HG03378 (cell line): Measurements from ENCODE around the gene GLIS1.

Experiments
- ATAC-seq: cut with Tn5 transposase; IDR thresholded peaks from one replicate; pipeline ENCODE4 v1.9.1; 2021; ENCODE audit warnings: mild to moderate bottlenecking, moderate library complexity; ENCODE audit not compliant: unreplicated experiment

GLIS1 gene

GRCh38 chr1:53541263-53541625 is 197.7 kb downstream of the GLIS1 start:
- ATAC-seq = no peak

GRCh38 chr1:53540604-53541262 is 198.2 kb downstream of the GLIS1 start:
- no peak for ATAC-seq

DNA sequence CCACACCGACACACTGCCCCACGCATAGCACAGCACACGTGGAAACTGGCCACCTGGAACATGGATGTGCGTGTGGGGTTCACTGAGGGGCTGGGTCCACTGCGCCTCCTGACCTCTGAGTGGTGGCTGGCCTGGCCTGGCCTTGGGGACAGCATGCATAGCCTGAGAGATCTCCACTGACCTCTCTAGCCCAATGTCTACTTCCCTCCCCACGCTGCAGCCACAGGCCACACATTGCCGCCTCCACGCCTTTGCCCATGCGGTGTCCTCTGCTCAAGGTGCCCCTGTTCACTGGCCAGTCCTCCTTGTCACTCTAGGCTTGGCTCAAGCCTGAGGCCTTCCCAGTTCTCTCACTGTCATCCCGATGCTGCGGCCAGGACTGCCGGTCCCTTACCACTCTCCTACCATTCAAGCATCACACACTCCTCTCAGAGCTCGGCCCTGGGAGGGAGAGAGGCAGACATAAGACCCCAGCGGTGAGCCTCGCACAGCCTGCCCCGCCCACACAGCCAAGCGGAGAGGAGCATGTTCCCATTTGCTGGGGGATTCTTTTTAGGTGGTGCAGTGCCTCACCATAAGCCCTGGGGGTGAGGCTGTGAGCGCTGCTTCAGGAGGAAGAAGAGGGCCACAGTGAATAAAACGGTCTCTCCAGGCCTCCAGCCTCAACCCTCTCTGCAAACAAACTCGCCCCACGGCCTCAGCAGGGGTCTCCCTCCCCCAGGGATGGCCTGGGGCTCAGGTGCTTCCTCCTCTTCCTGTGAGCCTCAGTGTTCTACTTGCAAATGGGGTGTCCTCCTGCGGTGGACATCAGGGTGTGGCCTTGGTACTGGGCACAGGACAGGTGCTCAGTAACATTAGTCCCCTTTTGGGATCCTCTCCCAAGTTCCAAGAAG is 199.0 kb downstream of the GLIS1 start:
- ATAC-seq = no peak

DNA sequence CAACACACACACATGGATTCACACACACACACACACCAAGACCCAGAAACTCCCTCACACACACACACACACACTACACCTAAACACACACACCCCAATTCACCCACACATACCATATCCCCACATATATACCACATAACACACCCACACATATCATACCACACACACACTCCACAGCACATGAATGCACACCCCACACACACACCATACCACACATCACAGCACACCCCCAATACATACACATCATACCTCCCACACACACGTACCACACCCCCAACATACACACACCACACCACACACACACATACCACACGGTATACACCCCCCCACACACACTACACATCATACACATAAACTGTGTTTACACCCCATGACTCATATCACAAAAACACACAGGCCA is 199.7 kb downstream of the GLIS1 start:
- ATAC-seq = no peak

DNA sequence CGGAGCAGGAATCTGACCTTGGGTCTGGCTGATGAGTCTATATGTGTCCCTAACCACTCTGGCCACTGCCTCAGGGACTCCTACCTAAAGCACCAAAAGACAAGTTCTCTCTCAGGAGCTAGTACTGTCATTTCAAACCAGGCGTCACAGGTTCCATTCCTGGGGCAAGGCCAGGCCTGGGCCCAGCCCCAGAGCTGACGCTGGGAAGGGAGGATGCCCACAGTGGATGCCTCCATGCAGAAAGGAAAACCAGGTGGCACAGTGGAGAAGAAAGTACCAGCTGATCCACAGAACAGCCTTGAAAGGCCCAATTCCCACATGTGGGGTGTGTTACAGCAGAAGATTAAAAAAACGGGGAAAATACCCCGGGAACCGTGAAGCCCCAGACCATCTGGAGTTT is 202.4 kb downstream of the GLIS1 start:
- no peak for ATAC-seq

DNA sequence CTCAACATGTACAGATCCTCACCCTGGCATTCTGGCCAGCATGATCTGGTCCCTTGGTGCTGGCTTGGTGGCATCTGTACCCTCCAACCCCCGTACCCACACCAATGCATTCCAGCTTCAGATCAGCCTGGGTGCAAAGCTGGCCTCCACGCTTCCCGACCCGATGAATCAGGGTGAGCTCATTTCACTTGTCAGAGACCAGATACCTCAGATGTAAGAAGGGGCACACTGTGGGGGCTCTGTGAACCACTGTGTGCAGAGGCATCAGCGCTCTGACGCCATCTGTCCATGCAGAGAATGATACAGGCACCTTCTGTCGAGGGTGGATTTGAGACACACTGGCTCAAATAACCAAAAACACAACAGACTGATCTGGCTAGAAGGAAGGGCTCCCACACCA is 203.1 kb downstream of the GLIS1 start:
- ATAC-seq = no peak

- ATAC-seq = no peak
Observed at GRCh38 chr1:53535226-53535625, 203.7 kb downstream of the GLIS1 start.

- no peak for ATAC-seq
Observed at GRCh38 chr1:53532912-53533311, 206.1 kb downstream of the GLIS1 start.

DNA sequence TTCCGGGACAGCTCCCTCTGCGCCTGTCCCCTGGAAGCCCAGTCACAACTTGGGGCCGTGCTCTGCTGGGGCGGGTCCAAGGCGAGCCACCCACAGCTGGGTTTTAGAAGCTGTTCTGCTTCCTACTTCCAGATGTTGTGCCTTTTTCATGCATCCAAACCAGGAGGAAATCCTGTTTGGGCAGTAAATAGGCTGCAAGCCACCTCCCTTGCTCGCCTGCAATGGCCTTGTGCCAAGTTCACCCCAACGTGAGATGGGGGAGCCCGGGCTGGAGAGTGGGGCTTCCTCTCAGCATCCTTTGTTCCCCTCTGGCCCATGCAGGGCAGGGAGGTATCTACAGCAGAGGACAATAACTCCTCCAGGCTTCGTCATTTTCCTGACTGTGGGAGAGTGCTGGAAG is 206.6 kb downstream of the GLIS1 start:
- ATAC-seq = no peak

- no peak for ATAC-seq
Observed at GRCh38 chr1:53530550-53530949, 208.4 kb downstream of the GLIS1 start.

DNA sequence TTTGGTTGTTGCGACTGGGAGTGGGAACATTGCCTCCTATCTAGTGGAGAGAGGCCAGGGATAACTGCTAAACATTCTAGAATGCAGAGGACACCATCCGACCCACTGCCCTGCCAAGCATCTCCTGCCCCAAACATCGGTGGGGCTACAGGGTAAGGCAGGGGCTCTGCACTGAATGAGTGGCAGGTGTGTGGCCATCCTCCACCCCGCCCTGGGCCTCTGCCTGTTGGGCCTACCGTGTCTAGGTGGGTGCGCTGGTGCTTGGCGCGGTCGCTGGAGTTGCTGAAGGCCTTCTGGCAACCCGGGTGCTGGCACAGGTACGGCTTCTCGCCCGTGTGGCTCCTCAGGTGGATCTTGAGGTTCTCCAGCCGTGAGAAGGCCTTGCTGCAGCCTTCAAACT is 209.4 kb downstream of the GLIS1 start:
- no peak for ATAC-seq

- ATAC-seq = no peak
Observed at GRCh38 chr1:53527368-53527767, 211.6 kb downstream of the GLIS1 start.

DNA sequence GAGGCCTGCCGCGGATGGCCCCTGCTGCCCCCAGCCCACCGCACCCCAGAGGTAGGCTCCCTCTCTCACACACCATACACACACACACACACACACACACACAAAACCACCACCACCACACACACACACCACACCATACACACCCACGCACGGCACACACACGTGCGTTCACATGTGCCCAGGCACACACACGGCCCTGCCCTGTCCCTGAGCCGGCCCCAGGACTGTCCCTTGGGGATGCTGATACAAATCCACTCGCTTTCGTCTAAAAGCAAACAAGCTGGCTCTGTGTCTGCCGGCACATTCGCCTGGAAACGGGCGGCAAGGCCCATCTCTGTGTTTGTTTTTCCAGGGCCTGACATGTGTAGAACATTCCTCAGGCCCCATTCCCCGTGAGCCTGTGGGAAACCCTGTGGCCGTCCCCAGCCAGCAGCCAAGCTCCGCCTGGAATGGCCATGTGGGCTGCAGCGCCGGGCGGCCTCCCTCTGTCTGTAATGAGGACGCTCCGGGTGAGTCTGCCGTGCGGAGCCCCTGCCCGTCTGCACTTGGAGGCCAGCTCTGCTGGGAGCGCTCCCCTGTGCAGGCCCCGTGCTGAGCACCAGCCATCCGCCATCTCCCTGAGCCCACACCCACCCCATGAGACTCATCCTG is 212.4 kb downstream of the GLIS1 start:
- no peak for ATAC-seq

DNA sequence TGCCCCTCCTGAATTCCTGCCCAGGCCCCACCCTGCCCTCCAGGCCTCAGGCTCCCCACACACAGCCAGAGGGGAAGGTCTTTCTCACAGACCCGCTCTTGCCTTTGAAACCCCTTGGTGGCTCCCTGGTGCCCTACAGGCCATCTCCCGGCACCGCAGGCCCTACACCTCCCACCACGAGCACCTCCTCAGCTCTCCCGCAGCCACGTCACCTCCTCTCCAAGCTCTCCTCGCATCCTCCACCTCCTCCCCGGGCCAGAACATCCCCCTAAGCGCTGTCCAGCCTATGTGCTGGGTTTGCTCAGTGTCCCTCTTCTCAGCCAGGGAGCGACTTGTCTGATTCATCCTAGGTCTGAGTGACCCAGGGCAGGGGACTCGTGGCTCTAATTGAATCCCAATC is 213.4 kb downstream of the GLIS1 start:
- ATAC-seq = no peak

DNA sequence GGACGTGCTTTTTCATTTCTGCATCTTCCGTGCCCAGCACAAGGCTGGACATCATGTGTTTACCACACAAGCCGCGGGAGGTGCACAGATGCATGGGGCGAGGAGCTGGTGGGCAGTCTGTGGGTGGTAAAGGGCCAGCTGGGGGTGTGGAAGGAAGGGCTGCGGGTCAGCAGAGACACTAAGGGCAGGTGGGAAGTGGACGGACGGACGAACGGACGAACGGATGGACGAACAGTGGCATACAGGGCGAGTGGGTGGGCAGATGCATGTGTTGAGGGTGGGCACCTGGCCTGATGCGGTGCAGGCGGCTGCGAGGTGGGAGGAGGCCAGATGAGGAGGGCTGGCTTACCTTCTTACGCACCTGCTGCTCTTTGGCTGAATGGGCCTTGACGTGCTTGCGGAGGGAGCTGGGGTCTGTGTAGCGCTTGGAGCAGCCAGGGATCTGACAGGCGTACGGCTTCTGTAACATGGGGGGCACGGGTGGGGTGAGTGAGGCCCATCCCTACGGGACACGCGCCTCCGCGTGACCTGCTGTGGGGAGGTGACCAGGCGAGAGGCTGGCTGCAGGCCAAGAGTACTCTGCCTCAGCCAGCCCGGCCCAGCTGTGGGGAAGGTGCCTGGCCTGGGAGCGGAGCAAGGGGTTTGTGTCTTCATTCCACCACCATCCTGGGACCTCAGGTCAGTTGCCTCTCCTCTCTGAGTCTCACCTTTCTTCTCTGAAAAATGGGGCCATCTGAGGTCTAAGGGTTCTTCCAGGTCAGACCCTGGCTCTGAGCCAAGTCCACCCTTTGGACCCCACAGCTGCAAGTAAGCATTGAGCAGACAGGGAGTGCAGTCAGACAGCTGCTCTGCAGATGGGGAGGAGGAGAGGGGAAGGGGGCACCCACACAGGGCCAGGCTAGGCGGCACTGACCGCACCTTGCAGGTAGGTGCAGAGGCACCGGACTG is 214.3 kb downstream of the GLIS1 start:
- ATAC-seq = no peak

- no peak for ATAC-seq
Observed at GRCh38 chr1:53521924-53522552, 216.9 kb downstream of the GLIS1 start.

GRCh38 chr1:53520481-53520880 is 218.5 kb downstream of the GLIS1 start:
- no peak for ATAC-seq

GRCh38 chr1:53519421-53519820 is 219.5 kb downstream of the GLIS1 start:
- ATAC-seq = no peak

GRCh38 chr1:53518775-53519174 is 220.2 kb downstream of the GLIS1 start:
- no peak for ATAC-seq

- no peak for ATAC-seq
Observed at GRCh38 chr1:53517821-53518352, 221.1 kb downstream of the GLIS1 start.
